ENCODE data around the gene CREB1.
"Not testable (repeated sequence)": the region's sequence is repeated elsewhere in the genome, so short reads cannot be mapped to it uniquely, and the experiment has no call there.

The CREB1 gene

GRCh38 chr2:207632575-207633493, 103.1 kb downstream of the CREB1 start:
- Histone ChIP-seq H3K27me3 (ENCODE audit: control insufficient read depth, insufficient read depth, low read length) (no peaks in the 10 kb centered on the region), H3K4me1 (ENCODE audit: control insufficient read depth, insufficient read depth, low read length) (no peaks in the 10 kb centered on the region), H3K27ac (ENCODE audit: low read depth, low read length) (no peak overlapping the region), H3K9ac (ENCODE audit: low read length) (no peak overlapping the region), H3K4me3 (ENCODE audit: low read length) (no peak overlapping the region), H3K36me3 (ENCODE audit: control insufficient read depth, insufficient read depth, low read length) (no peaks in the 10 kb centered on the region)

- Histone ChIP-seq H3K36me3 (ENCODE audit: control insufficient read depth, insufficient read depth, low read length) (no peaks in the 10 kb centered on the region), H3K9ac (ENCODE audit: low read length) (no peak overlapping the region), H3K4me3 (ENCODE audit: low read length) (no peak overlapping the region), H3K27ac (ENCODE audit: low read depth, low read length) (no peak overlapping the region), H3K4me1 (ENCODE audit: control insufficient read depth, insufficient read depth, low read length) (no peaks in the 10 kb centered on the region), H3K27me3 (ENCODE audit: control insufficient read depth, insufficient read depth, low read length) (no peaks in the 10 kb centered on the region)
Observed at GRCh38 chr2:207633686-207634085, 103.9 kb downstream of the CREB1 start.

GRCh38 chr2:207635468-207636200, 105.9 kb downstream of the CREB1 start:
- no peaks in the 10 kb centered on the region for H3K4me1 ChIP-seq (ENCODE audit: control insufficient read depth, insufficient read depth, low read length)
- no peak overlapping the region for H3K27ac ChIP-seq (ENCODE audit: low read depth, low read length)
- H3K36me3 ChIP-seq (ENCODE audit: control insufficient read depth, insufficient read depth, low read length) = no peaks in the 10 kb centered on the region
- H3K9ac ChIP-seq (ENCODE audit: low read length) = no peak overlapping the region
- H3K27me3 ChIP-seq (ENCODE audit: control insufficient read depth, insufficient read depth, low read length) = no peaks in the 10 kb centered on the region
- H3K4me3 ChIP-seq (ENCODE audit: low read length) = no peak overlapping the region

GRCh38 chr2:207639288-207639687, 109.5 kb downstream of the CREB1 start:
- H3K36me3 ChIP-seq (ENCODE audit: control insufficient read depth, insufficient read depth, low read length); H3K9ac ChIP-seq (ENCODE audit: low read length); H3K27ac ChIP-seq (ENCODE audit: low read depth, low read length); H3K27me3 ChIP-seq (ENCODE audit: control insufficient read depth, insufficient read depth, low read length); H3K4me1 ChIP-seq (ENCODE audit: control insufficient read depth, insufficient read depth, low read length); H3K4me3 ChIP-seq (ENCODE audit: low read length): not testable (repeated sequence)

GRCh38 chr2:207640160-207640559, 110.4 kb downstream of the CREB1 start:
- H3K9ac ChIP-seq (ENCODE audit: low read length) = no peak overlapping the region
- H3K36me3 ChIP-seq (ENCODE audit: control insufficient read depth, insufficient read depth, low read length) = no peaks in the 10 kb centered on the region
- no peaks in the 10 kb centered on the region for H3K27me3 ChIP-seq (ENCODE audit: control insufficient read depth, insufficient read depth, low read length)
- H3K4me3 ChIP-seq (ENCODE audit: low read length) = no peak overlapping the region
- no peak overlapping the region for H3K27ac ChIP-seq (ENCODE audit: low read depth, low read length)
- no peaks in the 10 kb centered on the region for H3K4me1 ChIP-seq (ENCODE audit: control insufficient read depth, insufficient read depth, low read length)

GRCh38 chr2:207640661-207641060, 110.9 kb downstream of the CREB1 start:
- Histone ChIP-seq H3K27ac (ENCODE audit: low read depth, low read length) (no peak overlapping the region), H3K4me3 (ENCODE audit: low read length) (no peak overlapping the region), H3K9ac (ENCODE audit: low read length) (no peak overlapping the region), H3K27me3 (ENCODE audit: control insufficient read depth, insufficient read depth, low read length) (no peaks in the 10 kb centered on the region), H3K4me1 (ENCODE audit: control insufficient read depth, insufficient read depth, low read length) (no peaks in the 10 kb centered on the region), H3K36me3 (ENCODE audit: control insufficient read depth, insufficient read depth, low read length) (no peaks in the 10 kb centered on the region)

- H3K9ac ChIP-seq (ENCODE audit: low read length) = no peak overlapping the region
- H3K36me3 ChIP-seq (ENCODE audit: control insufficient read depth, insufficient read depth, low read length) = no peaks in the 10 kb centered on the region
- no peaks in the 10 kb centered on the region for H3K4me1 ChIP-seq (ENCODE audit: control insufficient read depth, insufficient read depth, low read length)
- no peaks in the 10 kb centered on the region for H3K27me3 ChIP-seq (ENCODE audit: control insufficient read depth, insufficient read depth, low read length)
- no peak overlapping the region for H3K4me3 ChIP-seq (ENCODE audit: low read length)
- no peak overlapping the region for H3K27ac ChIP-seq (ENCODE audit: low read depth, low read length)
Observed at GRCh38 chr2:207643892-207644291, 114.1 kb downstream of the CREB1 start.

GRCh38 chr2:207646582-207646981, 116.8 kb downstream of the CREB1 start:
- not testable (repeated sequence) for H3K9ac ChIP-seq (ENCODE audit: low read length); H3K27ac ChIP-seq (ENCODE audit: low read depth, low read length); H3K36me3 ChIP-seq (ENCODE audit: control insufficient read depth, insufficient read depth, low read length); H3K4me1 ChIP-seq (ENCODE audit: control insufficient read depth, insufficient read depth, low read length); H3K27me3 ChIP-seq (ENCODE audit: control insufficient read depth, insufficient read depth, low read length); H3K4me3 ChIP-seq (ENCODE audit: low read length)

Data from rectal smooth muscle tissue (tissue), 1 donor.